ENCODE measurements around the gene NANP. TPM values are rescaled to one million over a fixed set of nuclear protein-coding genes. Genes with fewer than 3 reads are reported as not detected.

Gene NANP
- total RNA-seq, 1 experiment from 2014 or later, result 7.3 TPM

GRCh38 chr20:25622450-25623224 is 1.2 kb downstream of the NANP start:
- Histone ChIP-seq H3K4me1 (ENCODE audit: control insufficient read depth, insufficient read depth, low read length) (peaks cover 13% of the 10 kb centered on the region; the same call in 1 of the 2 replicates), H3K4me3 (ENCODE audit: low read depth in 2 of 2, low read length in 2 of 2) (peak overlapping the region; percentile 83 to 95), H3K27ac (ENCODE audit: low read length) (peak overlapping the region; percentile 100), H3K9me3 (ENCODE audit: control insufficient read depth, insufficient read depth, low read depth, low read length) (no peaks in the 10 kb centered on the region), H3K27me3 (ENCODE audit: control insufficient read depth, insufficient read depth, low read length) (no peaks in the 10 kb centered on the region), H3K36me3 (ENCODE audit: control insufficient read depth, insufficient read depth, low read length) (no peaks in the 10 kb centered on the region; the same call in 1 of the 2 replicates)
- ChIA-PET CTCF (interaction anchor here (0.5 kb wide), 1 partner anchor 108 kb away, joined by 3 read pairs; no protein-coding TSS in a partner anchor), POLR2A (interaction anchor here (0.5 to 0.7 kb wide), 3 partner anchors 30 to 58 kb away, joined by 3 to 14 read pairs (median 3); no protein-coding TSS in a partner anchor)
- in situ Hi-C loops (cut with HindIII; ENCODE audit: low pct_unique_long_range_greater_than_20kb, low sequenced_read_pairs) (no loop called here), intact Hi-C loops (cut with micrococcal nuclease; ENCODE audit: unreplicated experiment) (no loop called here)
- TF ChIP-seq SIN3A (IDR thresholded peaks at IDR 0.05; ENCODE audit: borderline replicate concordance, insufficient read depth, low read depth, low read length), result no peak; the same call in 1 of the 2 replicates
- no peak for TF ChIP-seq TCF7L2 (IDR thresholded peaks at IDR 0.05; ENCODE audit: low read depth, low read length)
- TF ChIP-seq REST (IDR thresholded peaks at IDR 0.05; ENCODE audit: insufficient read depth in 1 of 2, low read depth in 2 of 2, low read length in 1 of 2), result no peak
- TF ChIP-seq POLR2AphosphoS5 (IDR thresholded peaks at IDR 0.05; ENCODE audit: low read depth, low read length), result no peak
- TF ChIP-seq CTCF (IDR thresholded peaks at IDR 0.05), result no peak
- BruUV-seq (replicated peaks), result no TSS peak
- DNase-seq (ENCODE audit: low read depth, low spot score) (no peak), ATAC-seq (no peak)

GRCh38 chr20:25622049-25622448 is 1.8 kb downstream of the NANP start:
- peak overlapping the region; percentile 83 to 95 for H3K4me3 ChIP-seq (ENCODE audit: low read depth in 2 of 2, low read length in 2 of 2)
- CTCF ChIA-PET, result no interaction called here
- H3K27me3 ChIP-seq (ENCODE audit: control insufficient read depth, insufficient read depth, low read length), result no peaks in the 10 kb centered on the region
- TF ChIP-seq POLR2AphosphoS5 (IDR thresholded peaks at IDR 0.05; ENCODE audit: low read depth, low read length) (no peak), CTCF (IDR thresholded peaks at IDR 0.05) (no peak), REST (IDR thresholded peaks at IDR 0.05; ENCODE audit: insufficient read depth in 1 of 2, low read depth in 2 of 2, low read length in 1 of 2) (no peak), TCF7L2 (IDR thresholded peaks at IDR 0.05; ENCODE audit: low read depth, low read length) (no peak), SIN3A (IDR thresholded peaks at IDR 0.05; ENCODE audit: borderline replicate concordance, insufficient read depth, low read depth, low read length) (no peak)
- ATAC-seq (no peak), DNase-seq (ENCODE audit: low read depth, low spot score) (no peak)
- H3K27ac ChIP-seq (ENCODE audit: low read length), result peak overlapping the region; percentile 100
- no peaks in the 10 kb centered on the region for H3K9me3 ChIP-seq (ENCODE audit: control insufficient read depth, insufficient read depth, low read depth, low read length)
- H3K4me1 ChIP-seq (ENCODE audit: control insufficient read depth, insufficient read depth, low read length), result peaks cover 13% of the 10 kb centered on the region; the same call in 1 of the 2 replicates
- no peaks in the 10 kb centered on the region; the same call in 1 of the 2 replicates for H3K36me3 ChIP-seq (ENCODE audit: control insufficient read depth, insufficient read depth, low read length)
- TSS peak; percentile 61 for BruUV-seq (replicated peaks)
- POLR2A ChIA-PET, result interaction anchor here (0.5 kb wide), 1 partner anchor 57 kb away, joined by 14 read pairs; no protein-coding TSS in a partner anchor
- in situ Hi-C loops (cut with HindIII; ENCODE audit: low pct_unique_long_range_greater_than_20kb, low sequenced_read_pairs), result no loop called here
- intact Hi-C loops (cut with micrococcal nuclease; ENCODE audit: unreplicated experiment), result no loop called here

Data from Panc1 (cell line).